ENCODE data around the gene YPEL4.

- no peak for TF ChIP-seq CTCF (conservative IDR thresholded peaks at IDR 0.05; ENCODE audit: low read depth, low read length)
- no peak for TF ChIP-seq EZH2 (IDR thresholded peaks at IDR 0.05; ENCODE audit: borderline replicate concordance, low read depth, low read length, poor library complexity, severe bottlenecking)
Measured at GRCh38 chr11:57652662-57653061, 3.0 kb upstream of the YPEL4 start.
